GM23338 (cell line): ENCODE data around the gene MYMX. TPM values are rescaled to one million over a fixed set of nuclear protein-coding genes. Genes with fewer than 3 reads are reported as not detected.

Source experiments
- ATAC-seq: fragments of 200-7000 bp; cut with Tn5 transposase; 3 replicates; pipeline ENCODE4 v1.9.1; 2020
- DNase-seq: peaks from one replicate; pipeline ENCODE4 v3.0.0-alpha.2; 2015; ENCODE audit warnings: low spot score
- H2AFZ ChIP-seq: fragments of 200-600 bp; sonication (generic); 2 replicates; pipeline ENCODE4 v1.8.0; 2016; ENCODE audit warnings: antibody characterized with exemption, mild to moderate bottlenecking, moderate library complexity
- H3F3A ChIP-seq: fragments of 200-600 bp; sonication (generic); replicated peaks from 2 replicates; pipeline ENCODE4 v1.8.0; 2017; ENCODE audit warnings: antibody characterized with exemption, mixed run types, low read depth
- H3K27ac ChIP-seq: fragments of 200-600 bp; sonication (generic); 2 replicates; pipeline ENCODE4 v1.6.1; 2016; ENCODE audit warnings: low read depth
- H3K27me3 ChIP-seq: fragments of 200-600 bp; sonication (generic); 2 replicates; pipeline ENCODE4 v1.8.0; 2016; ENCODE audit warnings: mild to moderate bottlenecking, mixed run types, moderate library complexity; ENCODE audit not compliant: insufficient read depth
- H3K36me3 ChIP-seq: fragments of 200-600 bp; sonication (generic); 2 replicates; pipeline ENCODE4 v1.8.0; 2016; ENCODE audit warnings: mild to moderate bottlenecking; ENCODE audit not compliant: insufficient read depth
- H3K4me1 ChIP-seq: fragments of 200-600 bp; sonication (generic); 2 replicates; pipeline ENCODE4 v1.8.0; 2016; ENCODE audit warnings: mild to moderate bottlenecking, moderate library complexity; ENCODE audit not compliant: insufficient read depth
- H3K4me2 ChIP-seq: fragments of 200-600 bp; sonication (generic); 2 replicates; pipeline ENCODE4 v1.7.1; 2017; ENCODE audit warnings: mixed run types
- H3K4me3 ChIP-seq: fragments of 200-600 bp; sonication (generic); 2 replicates; pipeline ENCODE4 v1.6.1; 2016; ENCODE audit warnings: mixed run types
- H3K79me2 ChIP-seq: fragments of 200-600 bp; sonication (generic); replicated peaks from 2 replicates; pipeline ENCODE4 v1.8.0; 2017; ENCODE audit warnings: mild to moderate bottlenecking; ENCODE audit not compliant: insufficient read depth
- H3K9me2 ChIP-seq: fragments of 200-600 bp; sonication (generic); 2 replicates; pipeline ENCODE4 v1.8.0; 2017; ENCODE audit not compliant: insufficient read depth
- H4K20me1 ChIP-seq: fragments of 200-600 bp; sonication (generic); replicated peaks from 2 replicates; pipeline ENCODE4 v1.8.0; 2017; ENCODE audit warnings: mild to moderate bottlenecking; ENCODE audit not compliant: insufficient read depth
- H3K27ac Mint-ChIP-seq: 2 replicates; pipeline ENCODE4 v1.8.0; 2020; ENCODE audit warnings: inconsistent platforms, mild to moderate bottlenecking, moderate library complexity, mixed read lengths
- H3K27me3 Mint-ChIP-seq: 3 replicates; pipeline ENCODE4 v1.8.0; 2022; ENCODE audit warnings: low read depth, mild to moderate bottlenecking, moderate library complexity, mixed read lengths, inconsistent platforms; ENCODE audit not compliant: insufficient read depth, poor library complexity
- H3K36me3 Mint-ChIP-seq: 3 replicates; pipeline ENCODE4 v1.8.0; 2021; ENCODE audit warnings: low read depth, mild to moderate bottlenecking, inconsistent platforms, moderate library complexity, mixed read lengths
- H3K4me1 Mint-ChIP-seq: 3 replicates; pipeline ENCODE4 v1.8.0; 2020; ENCODE audit warnings: mild to moderate bottlenecking, inconsistent platforms, mixed read lengths
- H3K4me3 Mint-ChIP-seq: 3 replicates; pipeline ENCODE4 v1.8.0; 2021; ENCODE audit warnings: moderate library complexity, mild to moderate bottlenecking, inconsistent platforms, mixed read lengths
- H3K9me3 Mint-ChIP-seq: 3 replicates; pipeline ENCODE4 v1.8.0; 2020; ENCODE audit warnings: moderate library complexity, mild to moderate bottlenecking, inconsistent platforms, mixed read lengths
- CREB1 ChIP-seq: fragments of 250-450 bp; sonication (Bioruptor Pico); IDR thresholded peaks from 2 replicates; pipeline ENCODE4 v1.5.0; 2020; ENCODE audit warnings: low read depth, mild to moderate bottlenecking, moderate library complexity
- ETS1 ChIP-seq: IDR thresholded peaks from 2 replicates; pipeline ENCODE4 v1.6.1; 2016; ENCODE audit warnings: antibody characterized with exemption
- EZH2 ChIP-seq: fragments of 200-600 bp; sonication (generic); IDR thresholded peaks from one replicate; pipeline ENCODE4 v1.8.0; 2017; ENCODE audit warnings: antibody characterized with exemption, mild to moderate bottlenecking, low read depth; ENCODE audit not compliant: unreplicated experiment
- EZH2phosphoT487 ChIP-seq: fragments of 200-600 bp; sonication (generic); IDR thresholded peaks from one replicate; pipeline ENCODE4 v1.8.1; 2018; ENCODE audit warnings: antibody characterized with exemption; ENCODE audit not compliant: unreplicated experiment
- JUNB ChIP-seq: IDR thresholded peaks from one replicate; pipeline ENCODE4 v1.6.1; 2016; ENCODE audit warnings: antibody characterized with exemption; ENCODE audit not compliant: unreplicated experiment
- NANOG ChIP-seq: IDR thresholded peaks from 2 replicates; pipeline ENCODE4 v1.6.1; 2016; ENCODE audit warnings: antibody characterized with exemption, borderline replicate concordance
- POLR2AphosphoS5 ChIP-seq: IDR thresholded peaks from 2 replicates; pipeline ENCODE4 v1.6.1; 2016; ENCODE audit warnings: antibody characterized with exemption, low read depth
- REST ChIP-seq: IDR thresholded peaks from one replicate; pipeline ENCODE4 v1.6.1; 2018; ENCODE audit warnings: antibody characterized with exemption; ENCODE audit not compliant: unreplicated experiment
- STAT1 ChIP-seq: IDR thresholded peaks from one replicate; pipeline ENCODE4 v1.6.1; 2016; ENCODE audit warnings: antibody characterized with exemption; ENCODE audit not compliant: unreplicated experiment
- ZNF114 ChIP-seq: fragments of 250-450 bp; sonication (Bioruptor Pico); IDR thresholded peaks from 2 replicates; pipeline ENCODE4 v1.5.0; 2020; ENCODE audit warnings: mild to moderate bottlenecking, moderate library complexity
- ZNF331 ChIP-seq: fragments of 250-450 bp; sonication (Bioruptor Pico); IDR thresholded peaks from 2 replicates; pipeline ENCODE4 v1.5.0; 2020; ENCODE audit warnings: low read depth, mild to moderate bottlenecking, moderate library complexity
- polyA plus RNA-seq: library from polyadenylated mRNA; unstranded; fragments of >200 nt; fragmentation: Nextera tagmentation; extraction: Ambion mirVana; gene quantifications from 2 replicates; pipeline ENCODE4 v1.2.1, GENCODE V29; 2016
- total RNA-seq: library from RNA; depleted of rRNA; stranded (reverse); fragments of >200 nt; shearing (Covaris generic); gene quantifications from 2 replicates; pipeline ENCODE4 v1.2.3, GENCODE V29; 2014
- TF ChIP-seq, protein P1 (sequence below), 2 experiments: fragments of 200-600 bp in 1 of 2; sonication (generic) in 1 of 2; conservative IDR thresholded peaks; 2 replicates each; pipeline versions ENCODE4 v1.5.1 to v1.6.1; 2016 to 2017; ENCODE audit warnings: antibody characterized with exemption in 2 of 2, low read depth in 2 of 2, mild to moderate bottlenecking in 2 of 2, moderate library complexity in 1 of 2

MYMX gene
- total and polyA plus RNA-seq, 2 experiments from 2014 or later = 2.8 to 7.1 TPM

DNA sequence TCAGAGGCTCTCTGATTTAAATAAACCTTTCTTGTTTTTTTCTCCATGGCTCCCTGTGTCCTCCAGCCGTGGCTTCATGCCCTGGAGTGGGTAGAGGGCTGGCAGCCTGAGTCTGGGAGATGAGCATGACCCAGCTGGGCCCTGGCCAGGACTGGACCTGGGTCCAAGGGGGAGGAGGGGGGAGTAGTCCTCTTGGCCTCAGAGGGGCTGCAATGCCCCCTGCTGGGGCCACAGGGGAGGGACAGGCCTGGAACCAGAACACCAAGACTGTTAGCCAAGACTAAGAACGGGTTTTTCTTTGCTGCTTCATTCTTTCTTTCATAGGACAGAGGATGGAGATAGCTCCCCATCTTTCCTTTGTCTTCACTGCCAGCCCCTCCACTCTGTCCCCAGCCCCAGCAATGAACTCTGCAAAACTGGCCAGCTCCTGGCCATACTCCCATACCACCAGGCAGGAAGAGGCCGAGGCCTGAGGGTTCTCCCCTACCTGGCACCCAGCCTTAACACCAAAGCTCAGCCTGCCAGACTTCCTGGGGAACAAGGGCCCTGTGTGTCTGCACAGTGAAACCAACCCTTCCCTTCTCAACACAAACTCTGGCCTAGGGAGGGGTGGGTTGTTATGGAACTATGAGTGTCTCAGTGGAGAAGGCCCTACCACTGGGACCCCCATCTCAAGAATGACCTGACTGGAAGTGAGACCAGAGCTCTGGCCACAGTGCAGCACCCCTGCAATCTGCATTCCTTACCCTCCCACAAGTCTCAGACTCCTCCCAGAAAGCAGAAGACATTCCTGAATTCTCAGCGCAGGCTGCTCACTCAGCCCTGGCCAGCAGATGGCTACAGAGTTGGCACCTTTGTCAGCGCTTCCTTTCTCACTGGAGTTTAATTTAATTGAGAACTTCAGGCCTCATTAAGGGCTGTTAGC lies 17.6 kb downstream of the MYMX start:
- H4K20me1 ChIP-seq = peaks cover 11% of the 10 kb centered on the region
- Mint-ChIP-seq H3K36me3 (peaks cover 67% of the 10 kb centered on the region), H3K9me3 (no peaks in the 10 kb centered on the region; the same call in 2 of the 3 replicates), H3K4me1 (peaks cover 43% of the 10 kb centered on the region), H3K4me3 (no peak overlapping the region; the same call in 2 of the 3 replicates), H3K27ac (peak overlapping the region; percentile 90), H3K27me3 (peaks cover 27% of the 10 kb centered on the region)
- no peaks in the 10 kb centered on the region for H3K79me2 ChIP-seq
- no peak overlapping the region for H3K4me3 ChIP-seq
- peaks cover 4% of the 10 kb centered on the region; the same call in 1 of the 2 replicates for H3K36me3 ChIP-seq
- H3K4me2 ChIP-seq = peak overlapping the region; percentile 59; the same call in 1 of the 2 replicates
- peaks cover 27% of the 10 kb centered on the region for H3F3A ChIP-seq
- TF ChIP-seq ETS1 = no peak
- TF ChIP-seq, protein P1, sequence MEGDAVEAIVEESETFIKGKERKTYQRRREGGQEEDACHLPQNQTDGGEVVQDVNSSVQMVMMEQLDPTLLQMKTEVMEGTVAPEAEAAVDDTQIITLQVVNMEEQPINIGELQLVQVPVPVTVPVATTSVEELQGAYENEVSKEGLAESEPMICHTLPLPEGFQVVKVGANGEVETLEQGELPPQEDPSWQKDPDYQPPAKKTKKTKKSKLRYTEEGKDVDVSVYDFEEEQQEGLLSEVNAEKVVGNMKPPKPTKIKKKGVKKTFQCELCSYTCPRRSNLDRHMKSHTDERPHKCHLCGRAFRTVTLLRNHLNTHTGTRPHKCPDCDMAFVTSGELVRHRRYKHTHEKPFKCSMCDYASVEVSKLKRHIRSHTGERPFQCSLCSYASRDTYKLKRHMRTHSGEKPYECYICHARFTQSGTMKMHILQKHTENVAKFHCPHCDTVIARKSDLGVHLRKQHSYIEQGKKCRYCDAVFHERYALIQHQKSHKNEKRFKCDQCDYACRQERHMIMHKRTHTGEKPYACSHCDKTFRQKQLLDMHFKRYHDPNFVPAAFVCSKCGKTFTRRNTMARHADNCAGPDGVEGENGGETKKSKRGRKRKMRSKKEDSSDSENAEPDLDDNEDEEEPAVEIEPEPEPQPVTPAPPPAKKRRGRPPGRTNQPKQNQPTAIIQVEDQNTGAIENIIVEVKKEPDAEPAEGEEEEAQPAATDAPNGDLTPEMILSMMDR (conservative IDR thresholded peaks at IDR 0.05; ENCODE audit: low read depth in 2 of 2) = peak; percentile 67 to 77
- H2AFZ ChIP-seq = no peak overlapping the region
- H3K27me3 ChIP-seq = 0 out of 2 replicates have a peak, but pooled peaks cover 9% of the 10 kb centered on the region
- ATAC-seq (peak; percentile 74), DNase-seq (peak; percentile 91)
- H3K9me2 ChIP-seq = no peaks in the 10 kb centered on the region
- H3K4me1 ChIP-seq = peaks cover 19% of the 10 kb centered on the region; the same call in 1 of the 2 replicates
- peak overlapping the region; percentile 95 for H3K27ac ChIP-seq

- Histone ChIP-seq H4K20me1 (peaks cover 6% of the 10 kb centered on the region; the same call in 1 of the 2 replicates), H3K9me2 (no peaks in the 10 kb centered on the region), H3K36me3 (peaks cover 4% of the 10 kb centered on the region; the same call in 1 of the 2 replicates), H3K4me1 (peaks cover 19% of the 10 kb centered on the region; the same call in 1 of the 2 replicates), H3K4me2 (no peak overlapping the region), H2AFZ (no peak overlapping the region), H3K27ac (peak overlapping the region; percentile 0; the same call in 1 of the 2 replicates), H3K27me3 (0 out of 2 replicates have a peak, but pooled peaks cover 11% of the 10 kb centered on the region), H3K79me2 (no peaks in the 10 kb centered on the region), H3F3A (peaks cover 27% of the 10 kb centered on the region), H3K4me3 (no peak overlapping the region)
- no peak for DNase-seq
- Mint-ChIP-seq H3K27ac (0 out of 2 replicates have a peak overlapping the region, but pooled peaks have one; percentile 10), H3K4me3 (peak overlapping the region; percentile 6; the same call in 1 of the 3 replicates), H3K4me1 (peaks cover 43% of the 10 kb centered on the region), H3K9me3 (no peaks in the 10 kb centered on the region; the same call in 2 of the 3 replicates), H3K36me3 (peaks cover 59% of the 10 kb centered on the region), H3K27me3 (peaks cover 23% of the 10 kb centered on the region)
- no peak for ATAC-seq
- TF ChIP-seq, protein P1 (conservative IDR thresholded peaks at IDR 0.05; ENCODE audit: low read depth in 2 of 2) = no peak
- TF ChIP-seq CREB1 (CRISPR knock-in tag) (no peak), NANOG (no peak), POLR2AphosphoS5 (no peak), JUNB (no peak), EZH2phosphoT487 (no peak), EZH2 (no peak), ZNF331 (CRISPR knock-in tag) (no peak), STAT1 (no peak), ETS1 (no peak), ZNF114 (CRISPR knock-in tag) (no peak), REST (no peak)
Observed at GRCh38 chr6:44235269-44235668, 18.5 kb downstream of the MYMX start.
